Mucosa of rectum (tissue), 2 donors: ENCODE results near the gene PDZD11.
"Not testable (repeated sequence)": the region's sequence is repeated elsewhere in the genome, so short reads cannot be mapped to it uniquely, and the experiment has no call there.

Experiments used
- H3K27ac ChIP-seq, 2 donors: one replicate each; pipeline ENCODE4 v1.7.0; 2013; ENCODE audit warnings: inconsistent platforms in 2 of 2, low read depth in 2 of 2, low read length in 2 of 2
- H3K27me3 ChIP-seq, 2 donors: one replicate each; pipeline ENCODE4 v1.7.0; 2013; ENCODE audit warnings: low read length in 2 of 2; ENCODE audit not compliant: control insufficient read depth in 2 of 2, insufficient read depth in 2 of 2
- H3K36me3 ChIP-seq, 2 donors: one replicate each; pipeline ENCODE4 v1.7.0; 2013; ENCODE audit warnings: low read length in 2 of 2; ENCODE audit not compliant: control insufficient read depth in 2 of 2, insufficient read depth in 2 of 2
- H3K4me1 ChIP-seq, 2 donors: one replicate each; pipeline ENCODE4 v1.7.0; 2013; ENCODE audit warnings: low read length in 2 of 2, mild to moderate bottlenecking in 1 of 2; ENCODE audit not compliant: control insufficient read depth in 2 of 2, insufficient read depth in 2 of 2
- H3K4me3 ChIP-seq, 2 donors: one replicate each; pipeline ENCODE4 v1.7.0; 2013; ENCODE audit warnings: low read length in 2 of 2
- H3K9ac ChIP-seq, 2 donors: one replicate each; pipeline ENCODE4 v1.7.0; 2013; ENCODE audit warnings: low read length in 2 of 2, low read depth in 1 of 2, mild to moderate bottlenecking in 1 of 2
- H3K9me3 ChIP-seq, 2 donors: one replicate each; pipeline ENCODE4 v1.7.0; 2013; ENCODE audit warnings: low read length in 2 of 2; ENCODE audit not compliant: control insufficient read depth in 2 of 2
- donor health status: healthy.
- donor health status: Normal muscosa, but diverticular disease.

The PDZD11 gene, protein sequence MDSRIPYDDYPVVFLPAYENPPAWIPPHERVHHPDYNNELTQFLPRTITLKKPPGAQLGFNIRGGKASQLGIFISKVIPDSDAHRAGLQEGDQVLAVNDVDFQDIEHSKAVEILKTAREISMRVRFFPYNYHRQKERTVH

DNA sequence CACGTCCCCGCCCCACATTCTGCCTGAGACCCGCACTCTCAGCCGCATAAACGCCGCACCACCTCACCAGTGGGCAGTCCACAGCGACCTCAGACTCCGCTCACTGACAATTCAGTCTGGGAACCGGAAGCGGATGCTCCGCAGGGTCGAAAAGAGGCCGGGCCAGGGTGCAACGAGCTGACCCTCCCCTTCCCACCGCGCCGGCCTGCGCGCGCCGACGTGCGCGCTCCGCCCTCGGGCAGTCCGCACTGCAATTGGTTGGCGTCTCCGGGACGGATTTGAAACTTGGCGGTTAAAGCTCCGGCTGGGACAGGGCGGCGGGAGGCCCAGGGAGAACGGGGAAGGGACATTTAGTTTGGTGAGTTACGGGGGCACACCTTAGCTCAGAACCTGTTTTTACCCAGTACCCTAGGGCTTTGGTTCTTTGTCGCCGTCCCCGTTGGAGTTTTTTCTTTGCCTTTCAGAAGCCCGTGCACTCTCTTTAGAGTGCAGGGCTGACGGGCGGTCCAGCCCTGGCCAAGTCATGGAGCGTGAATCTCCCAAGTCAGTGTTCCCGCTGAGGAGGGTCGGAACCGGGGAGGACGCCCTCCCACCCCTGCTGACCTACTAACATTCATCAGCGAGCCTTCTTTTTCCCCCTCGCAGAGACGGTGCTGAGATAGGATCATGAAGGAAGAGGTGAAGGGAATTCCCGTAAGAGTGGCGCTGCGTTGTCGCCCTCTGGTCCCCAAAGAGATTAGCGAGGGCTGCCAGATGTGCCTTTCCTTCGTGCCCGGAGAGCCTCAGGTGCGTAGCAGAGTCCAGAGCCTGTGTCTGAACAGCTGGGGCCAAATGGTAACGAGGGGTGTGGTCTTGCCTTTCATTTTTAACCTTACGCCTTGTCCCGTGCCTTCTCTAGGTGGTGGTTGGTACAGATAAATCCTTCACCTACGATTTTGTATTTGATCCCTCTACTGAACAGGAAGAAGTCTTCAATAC lies at the start of gene PDZD11, which contains the start of gene KIF4A:
PDZD11 (minus strand) TSS at position 135 of the 978 bp plus-strand sequence. CDS start 586 bp downstream, outside the sequence.
KIF4A (plus strand) TSS at position 312 of the 978 bp plus-strand sequence; CDS start at position 667, 355 bp downstream.
- Histone ChIP-seq H3K27ac (peak within 1 kb of the TSS; percentile 57 to 60), H3K27me3 (no peaks in the 10 kb centered on the region), H3K9ac (peak within 1 kb of the TSS; percentile 70 to 76), H3K36me3 (peaks cover 0 to 7% of the 10 kb centered on the region in 2 donors), H3K4me3 (peak within 1 kb of the TSS; percentile 76 to 83), H3K4me1 (peaks cover 0 to 6% of the 10 kb centered on the region in 2 donors), H3K9me3 (no peaks in the 10 kb centered on the region)

DNA sequence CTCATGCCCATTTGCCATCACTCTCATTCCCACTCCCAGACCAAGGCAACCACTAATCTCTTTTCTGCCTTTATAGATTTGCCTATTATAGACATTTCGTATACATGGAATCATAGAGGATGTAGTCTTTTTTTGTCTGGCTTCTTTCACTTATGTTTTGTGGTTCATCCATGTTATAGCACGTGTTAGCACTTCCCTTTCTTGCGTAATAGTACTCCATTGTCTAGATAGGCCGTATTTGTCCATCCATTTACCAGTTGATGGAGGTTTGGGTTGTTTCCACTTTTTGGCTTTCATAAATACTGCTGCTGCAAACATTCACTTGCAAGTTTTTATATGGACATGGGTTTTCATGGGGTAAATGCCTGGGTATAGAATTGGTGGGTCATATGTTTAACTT lies 48.6 kb upstream of the PDZD11 start:
- no peaks in the 10 kb centered on the region for H3K27me3 ChIP-seq
- H3K9ac ChIP-seq, result no peak overlapping the region
- no peak overlapping the region for H3K27ac ChIP-seq
- no peak overlapping the region for H3K4me3 ChIP-seq
- H3K36me3 ChIP-seq, result no peaks in the 10 kb centered on the region
- H3K4me1 ChIP-seq, result no peaks in the 10 kb centered on the region
- no peaks in the 10 kb centered on the region for H3K9me3 ChIP-seq

DNA sequence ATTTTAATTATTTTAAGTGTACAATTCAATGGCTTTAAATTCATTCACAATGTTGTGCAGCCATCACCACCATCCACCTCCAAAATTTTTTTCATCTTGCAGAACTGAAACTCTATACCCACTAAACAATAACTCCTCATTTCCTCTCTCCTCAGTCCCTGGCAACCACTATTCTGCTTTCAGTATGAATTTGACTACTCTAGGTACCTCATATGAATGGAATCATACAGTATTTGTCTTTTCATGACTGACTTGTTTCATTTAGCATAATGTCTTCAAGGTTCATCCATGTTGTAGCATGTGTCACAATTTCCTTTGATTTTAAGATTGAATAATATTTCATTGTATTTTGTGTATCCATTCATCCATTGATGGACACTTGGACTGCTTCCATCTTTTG lies 47.0 kb upstream of the PDZD11 start:
- H3K27me3 ChIP-seq, result no peaks in the 10 kb centered on the region
- no peaks in the 10 kb centered on the region for H3K4me1 ChIP-seq
- no peak overlapping the region for H3K9ac ChIP-seq
- H3K36me3 ChIP-seq, result no peaks in the 10 kb centered on the region
- H3K4me3 ChIP-seq, result no peak overlapping the region
- H3K9me3 ChIP-seq, result no peaks in the 10 kb centered on the region
- H3K27ac ChIP-seq, result no peak overlapping the region

DNA sequence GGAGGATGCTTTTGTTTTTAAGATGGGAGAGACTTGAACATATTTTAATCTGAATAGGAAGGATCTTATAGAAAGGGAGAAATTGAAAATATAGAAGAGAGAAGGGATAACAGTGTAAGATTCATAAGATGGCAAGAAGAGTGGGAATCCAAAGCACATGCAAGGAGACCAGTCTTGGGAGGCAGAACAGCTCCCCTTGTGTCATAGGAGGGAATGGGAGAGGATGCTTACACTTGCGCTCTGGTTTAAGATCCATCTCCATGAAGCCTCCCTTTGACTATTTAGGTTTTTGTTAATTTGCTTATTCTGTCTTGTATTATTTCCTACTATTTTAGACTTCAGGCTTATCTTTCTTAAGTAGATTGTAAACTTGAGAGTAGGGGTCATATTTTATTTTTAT lies 42.9 kb upstream of the PDZD11 start:
- Histone ChIP-seq H3K27ac (no peak overlapping the region), H3K36me3 (no peaks in the 10 kb centered on the region), H3K9ac (no peak overlapping the region), H3K4me3 (no peak overlapping the region), H3K27me3 (peaks cover 0 to 4% of the 10 kb centered on the region in 2 donors), H3K9me3 (no peaks in the 10 kb centered on the region), H3K4me1 (no peaks in the 10 kb centered on the region)

DNA sequence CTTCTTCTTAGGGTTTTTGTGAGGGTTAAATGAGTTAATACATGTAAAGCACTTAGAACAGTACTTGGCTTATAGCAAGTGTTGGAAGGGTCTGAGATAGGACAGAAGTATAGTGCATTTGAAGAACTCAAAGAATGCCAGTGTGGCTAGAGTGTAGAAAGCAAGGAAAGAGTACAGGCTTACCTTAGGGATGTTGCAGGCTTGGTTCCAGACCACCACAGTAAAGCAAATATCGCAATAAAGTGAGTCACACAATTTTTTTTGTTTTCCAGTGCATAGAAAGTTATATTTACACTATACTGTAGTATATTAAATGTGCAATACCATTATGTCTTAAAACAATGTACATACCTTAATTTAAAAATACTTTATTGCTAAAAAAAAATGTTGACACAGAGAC lies 41.4 kb upstream of the PDZD11 start:
- Histone ChIP-seq H3K9ac (no peak overlapping the region), H3K9me3 (no peaks in the 10 kb centered on the region), H3K27ac (no peak overlapping the region), H3K4me1 (no peaks in the 10 kb centered on the region), H3K27me3 (peaks cover under 1 to 4% of the 10 kb centered on the region in 2 donors), H3K36me3 (no peaks in the 10 kb centered on the region), H3K4me3 (no peak overlapping the region)

DNA sequence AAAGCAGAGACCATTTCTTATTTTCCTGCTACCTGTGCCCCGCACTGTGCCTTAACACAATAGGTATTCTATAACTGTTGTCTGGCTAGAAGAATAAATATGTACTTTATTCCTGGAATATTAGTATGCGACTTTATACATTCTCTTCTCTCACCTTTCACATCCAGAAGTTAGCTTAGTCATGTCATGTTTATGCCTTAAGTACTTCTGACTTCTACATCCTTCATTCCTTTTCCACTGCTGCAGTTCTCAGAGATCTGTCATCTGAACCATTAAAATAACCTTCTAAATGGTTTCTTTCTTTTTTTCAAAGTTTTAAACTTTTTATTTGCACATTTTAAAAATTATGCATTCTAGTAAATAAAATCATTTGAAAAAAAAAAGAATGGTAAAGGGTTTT lies 34.6 kb upstream of the PDZD11 start:
- Histone ChIP-seq H3K4me3 (no peak overlapping the region), H3K27ac (no peak overlapping the region), H3K9me3 (no peaks in the 10 kb centered on the region), H3K36me3 (no peaks in the 10 kb centered on the region), H3K27me3 (peaks cover 2 to 4% of the 10 kb centered on the region in 2 donors), H3K4me1 (no peaks in the 10 kb centered on the region), H3K9ac (no peak overlapping the region)

DNA sequence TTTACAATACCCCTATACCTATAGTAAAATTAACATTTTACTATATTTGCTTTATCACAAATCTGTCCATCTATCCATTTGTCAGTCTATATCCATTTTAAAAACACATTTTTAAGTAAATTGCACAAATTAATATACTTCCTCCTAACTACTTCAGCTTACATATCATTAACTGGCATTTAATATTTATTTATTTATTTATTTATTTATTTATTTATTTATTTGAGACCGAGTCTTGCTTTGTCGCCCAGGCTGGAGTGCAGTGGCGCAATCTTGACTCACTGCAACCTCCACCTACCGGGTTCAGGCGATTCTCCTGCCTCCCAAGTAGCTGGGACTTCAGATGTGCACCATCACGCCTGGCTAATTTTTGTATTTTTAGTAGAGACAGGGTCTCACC lies 33.9 kb upstream of the PDZD11 start:
- not testable (repeated sequence) for H3K4me3 ChIP-seq, H3K9ac ChIP-seq, H3K4me1 ChIP-seq, H3K9me3 ChIP-seq, H3K36me3 ChIP-seq, H3K27ac ChIP-seq, H3K27me3 ChIP-seq

DNA sequence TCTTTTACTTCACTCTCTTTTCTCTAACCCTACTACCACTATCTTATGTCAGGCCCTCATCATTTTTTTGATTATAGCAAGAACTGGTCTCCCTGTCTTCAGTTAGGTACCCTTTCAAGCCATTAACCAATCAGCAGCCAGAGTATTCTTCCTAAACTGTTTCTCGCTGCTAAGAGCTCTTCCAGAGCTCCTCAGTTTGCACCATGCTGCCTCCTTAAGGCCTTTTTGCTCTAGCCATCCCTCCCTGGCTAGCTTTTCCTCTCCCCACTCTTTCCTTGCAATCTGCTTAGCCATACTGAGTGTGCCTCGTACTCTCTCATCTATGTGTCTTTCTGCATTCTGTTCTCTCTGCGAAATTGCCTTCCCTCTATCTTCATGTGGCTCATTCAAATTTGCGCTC lies 33.1 kb upstream of the PDZD11 start:
- peaks cover 0 to 2% of the 10 kb centered on the region in 2 donors for H3K27me3 ChIP-seq
- no peak overlapping the region for H3K4me3 ChIP-seq
- H3K4me1 ChIP-seq, result no peaks in the 10 kb centered on the region
- H3K36me3 ChIP-seq, result no peaks in the 10 kb centered on the region
- H3K9ac ChIP-seq, result no peak overlapping the region
- H3K27ac ChIP-seq, result no peak overlapping the region
- H3K9me3 ChIP-seq, result no peaks in the 10 kb centered on the region

DNA sequence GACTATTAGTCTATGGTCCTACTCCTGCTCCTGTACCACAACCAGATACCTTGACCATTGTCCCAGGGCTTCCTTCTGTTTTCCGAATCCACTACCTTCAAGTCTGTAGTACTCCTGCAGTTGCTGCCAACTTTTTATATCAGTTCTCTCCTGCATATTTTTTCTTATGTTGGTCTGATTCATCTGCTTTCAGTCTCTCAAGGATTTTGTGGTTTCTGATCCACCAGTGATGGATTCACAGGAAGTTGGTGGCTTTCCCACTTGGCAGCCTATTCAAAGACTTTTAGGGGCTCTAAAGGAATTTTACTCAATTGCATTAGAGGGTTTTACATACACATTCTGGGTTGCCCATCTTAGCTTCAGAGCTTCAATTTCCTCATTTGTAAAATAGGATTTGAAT lies 23.8 kb upstream of the PDZD11 start:
- H3K36me3 ChIP-seq, result no peaks in the 10 kb centered on the region
- H3K9ac ChIP-seq, result no peak overlapping the region
- H3K27ac ChIP-seq, result no peak overlapping the region
- no peaks in the 10 kb centered on the region for H3K4me1 ChIP-seq
- H3K9me3 ChIP-seq, result no peaks in the 10 kb centered on the region
- H3K27me3 ChIP-seq, result no peaks in the 10 kb centered on the region
- H3K4me3 ChIP-seq, result no peak overlapping the region

DNA sequence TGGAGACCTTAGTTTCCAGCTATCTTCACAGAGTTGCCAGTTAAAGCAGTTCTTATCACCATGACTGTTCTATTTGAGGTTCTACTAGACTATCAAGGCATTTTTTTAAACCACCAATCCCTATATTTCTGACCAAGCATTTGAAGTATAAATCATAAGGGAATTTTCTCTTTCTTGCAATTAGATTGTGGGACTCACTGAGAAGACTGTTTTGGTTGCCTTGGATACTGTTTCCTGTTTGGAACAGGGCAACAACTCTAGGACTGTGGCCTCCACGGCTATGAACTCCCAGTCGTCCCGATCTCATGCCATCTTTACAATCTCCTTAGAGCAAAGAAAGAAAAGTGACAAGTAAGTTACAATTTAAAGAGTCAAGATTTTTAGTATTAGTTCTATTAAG lies 12.0 kb upstream of the PDZD11 start:
- H3K9ac ChIP-seq, result no peak overlapping the region
- H3K4me1 ChIP-seq, result no peaks in the 10 kb centered on the region
- H3K4me3 ChIP-seq, result no peak overlapping the region
- no peaks in the 10 kb centered on the region for H3K36me3 ChIP-seq
- H3K27ac ChIP-seq, result no peak overlapping the region
- no peaks in the 10 kb centered on the region for H3K27me3 ChIP-seq
- no peaks in the 10 kb centered on the region for H3K9me3 ChIP-seq
